H9 (cell line): ENCODE data around the gene CDC14A. TPM values are rescaled to one million over a fixed set of nuclear protein-coding genes. Genes with fewer than 3 reads are reported as not detected.

Experiments
- DNase-seq: peaks from one replicate; pipeline ENCODE4 v3.0.0-alpha.2; 2017
- H2AFZ ChIP-seq: one replicate; pipeline ENCODE4 v1.6.1; 2013; ENCODE audit warnings: mild to moderate bottlenecking, low read length, control low read depth, moderate library complexity
- H2AK5ac ChIP-seq: 2 replicates; pipeline ENCODE4 v1.6.1; 2013; ENCODE audit warnings: low read length, control low read depth, mixed read lengths; ENCODE audit not compliant: insufficient read length
- H2BK120ac ChIP-seq: one replicate; pipeline ENCODE4 v1.6.1; 2013; ENCODE audit warnings: low read depth, mild to moderate bottlenecking, low read length, control low read depth, inconsistent platforms; ENCODE audit not compliant: poor library complexity, severe bottlenecking
- H2BK12ac ChIP-seq: 2 replicates; pipeline ENCODE4 v1.6.1; 2013; ENCODE audit warnings: low read length, control low read depth, mixed read lengths, low read depth; ENCODE audit not compliant: insufficient read length
- H2BK15ac ChIP-seq: 2 replicates; pipeline ENCODE4 v1.6.1; 2013; ENCODE audit warnings: low read depth, low read length, control low read depth
- H2BK20ac ChIP-seq: one replicate; pipeline ENCODE4 v1.6.1; 2013; ENCODE audit warnings: low read depth, mild to moderate bottlenecking, low read length, control low read depth, inconsistent platforms; ENCODE audit not compliant: poor library complexity, severe bottlenecking
- H2BK5ac ChIP-seq: 2 replicates; pipeline ENCODE4 v1.6.1; 2013; ENCODE audit warnings: low read length, control low read depth, mixed read lengths; ENCODE audit not compliant: insufficient read length
- H3K14ac ChIP-seq: 2 replicates; pipeline ENCODE4 v1.6.1; 2013; ENCODE audit warnings: low read length, control low read depth; ENCODE audit not compliant: insufficient read depth
- H3K18ac ChIP-seq: 2 replicates; pipeline ENCODE4 v1.6.1; 2013; ENCODE audit warnings: low read depth, mild to moderate bottlenecking, mixed read lengths, low read length, control low read depth; ENCODE audit not compliant: insufficient read length
- H3K23ac ChIP-seq: 2 replicates; pipeline ENCODE4 v1.6.1; 2013; ENCODE audit warnings: low read length, control low read depth, mixed read lengths, low read depth; ENCODE audit not compliant: insufficient read length
- H3K23me2 ChIP-seq: 2 replicates; pipeline ENCODE4 v1.6.1; 2013; ENCODE audit warnings: low read depth, mild to moderate bottlenecking, mixed read lengths, low read length, control low read depth; ENCODE audit not compliant: insufficient read length, poor library complexity, severe bottlenecking
- H3K27ac ChIP-seq: 2 replicates; pipeline ENCODE4 v1.5.1; 2013; ENCODE audit warnings: low read length, control low read depth, mixed read lengths, low read depth; ENCODE audit not compliant: insufficient read length
- H3K27me3 ChIP-seq: 2 replicates; pipeline ENCODE4 v1.6.1; 2013; ENCODE audit warnings: low read length, control low read depth, inconsistent platforms; ENCODE audit not compliant: insufficient read depth
- H3K4ac ChIP-seq: 2 replicates; pipeline ENCODE4 v1.6.1; 2013; ENCODE audit warnings: low read depth, mild to moderate bottlenecking, control low read depth, inconsistent platforms, low read length, moderate library complexity
- H3K4me1 ChIP-seq: 2 replicates; pipeline ENCODE4 v1.6.1; 2013; ENCODE audit warnings: low read length, control low read depth, inconsistent platforms; ENCODE audit not compliant: insufficient read depth
- H3K4me2 ChIP-seq: 2 replicates; pipeline ENCODE4 v1.6.1; 2013; ENCODE audit warnings: low read length, control low read depth, mixed read lengths; ENCODE audit not compliant: insufficient read length, insufficient read depth
- H3K56ac ChIP-seq: 2 replicates; pipeline ENCODE4 v1.6.1; 2013; ENCODE audit warnings: low read depth, mild to moderate bottlenecking, mixed read lengths, low read length, control low read depth; ENCODE audit not compliant: insufficient read length
- H3K79me1 ChIP-seq: 2 replicates; pipeline ENCODE4 v1.6.1; 2013; ENCODE audit warnings: low read depth, mild to moderate bottlenecking, moderate library complexity, low read length, control low read depth, inconsistent platforms; ENCODE audit not compliant: insufficient read depth, poor library complexity, severe bottlenecking
- H3K79me2 ChIP-seq: 2 replicates; pipeline ENCODE4 v1.6.1; 2013; ENCODE audit warnings: low read length, control low read depth, inconsistent platforms; ENCODE audit not compliant: insufficient read depth
- H3K9ac ChIP-seq: 2 replicates; pipeline ENCODE4 v1.6.1; 2013; ENCODE audit warnings: low read length, control low read depth, mixed read lengths; ENCODE audit not compliant: insufficient read length; ENCODE audit errors: extremely low read depth
- H3K9me3 ChIP-seq: one replicate; pipeline ENCODE4 v1.6.1; 2013; ENCODE audit warnings: low read depth, low read length, inconsistent platforms; ENCODE audit not compliant: control insufficient read depth
- H3T11ph ChIP-seq: one replicate; pipeline ENCODE4 v1.6.1; 2013; ENCODE audit warnings: mild to moderate bottlenecking, low read length, control low read depth, inconsistent platforms
- H4K20me1 ChIP-seq: one replicate; pipeline ENCODE4 v1.6.1; 2013; ENCODE audit not compliant: control insufficient read depth, insufficient read length, insufficient read depth
- H4K5ac ChIP-seq: 2 replicates; pipeline ENCODE4 v1.6.1; 2013; ENCODE audit warnings: low read depth, mild to moderate bottlenecking, mixed read lengths, low read length, control low read depth; ENCODE audit not compliant: insufficient read length
- H4K8ac ChIP-seq: replicated peaks from 2 replicates; pipeline ENCODE4 v1.6.1; 2013; ENCODE audit warnings: low read length, control low read depth, mixed read lengths, low read depth; ENCODE audit not compliant: insufficient read length
- H4K91ac ChIP-seq: 2 replicates; pipeline ENCODE4 v1.6.1; 2013; ENCODE audit warnings: low read depth, mild to moderate bottlenecking, moderate library complexity, mixed read lengths, low read length, control low read depth; ENCODE audit not compliant: insufficient read length
- H3K27ac Mint-ChIP-seq, 3 experiments: 2 replicates in 2 of 3; 3 replicates in 1 of 3; pipeline ENCODE4 v1.8.0; 2020 to 2021; ENCODE audit warnings: mixed read lengths in 3 of 3, mild to moderate bottlenecking in 1 of 3, moderate library complexity in 1 of 3
- H3K27me3 Mint-ChIP-seq: 2 replicates; pipeline ENCODE4 v1.8.0; 2021; ENCODE audit warnings: low read depth, mild to moderate bottlenecking, moderate library complexity, mixed read lengths
- H3K36me3 Mint-ChIP-seq, 3 experiments: 2 replicates in 2 of 3; 3 replicates in 1 of 3; pipeline ENCODE4 v1.8.0; 2020 to 2021; ENCODE audit warnings: low read depth in 3 of 3, mixed read lengths in 3 of 3; ENCODE audit not compliant: insufficient read depth in 1 of 3
- H3K4me1 Mint-ChIP-seq, 2 experiments: 2 replicates each; pipeline ENCODE4 v1.8.0; 2020; ENCODE audit warnings: mixed read lengths in 2 of 2
- H3K4me3 Mint-ChIP-seq, 2 experiments: 2 replicates in 1 of 2; 3 replicates in 1 of 2; pipeline ENCODE4 v1.8.0; 2020 to 2021; ENCODE audit warnings: mild to moderate bottlenecking in 2 of 2, mixed read lengths in 2 of 2, moderate library complexity in 1 of 2
- H3K9me3 Mint-ChIP-seq, 2 experiments: 2 replicates in 1 of 2; 3 replicates in 1 of 2; pipeline ENCODE4 v1.8.0; 2020; ENCODE audit warnings: mild to moderate bottlenecking in 2 of 2, mixed read lengths in 2 of 2, moderate library complexity in 1 of 2
- total RNA-seq: library from RNA; stranded (reverse); gene quantifications from 2 replicates; pipeline ENCODE4 v1.2.1, GENCODE V29; 2021
- TF ChIP-seq, protein P1 (sequence below): fragments of 200-600 bp; sonication (generic); conservative IDR thresholded peaks from 3 replicates; pipeline ENCODE4 v1.8.0; 2021; ENCODE audit warnings: antibody characterized with exemption, mild to moderate bottlenecking

Gene CDC14A
- total RNA-seq, 1 experiment from 2014 or later: 8.9 TPM

- no peak overlapping the region for H3K4me3 Mint-ChIP-seq
- no peak for DNase-seq
- no peaks in the 10 kb centered on the region for H3K79me2 ChIP-seq
- H2AFZ ChIP-seq: no peak overlapping the region
- peaks cover 9 to 15% of the 10 kb centered on the region in 2 experiments; a peak in 4 of 5 replicates for H3K9me3 Mint-ChIP-seq
- H3K9ac ChIP-seq: no peak overlapping the region
- H3K4me1 Mint-ChIP-seq: peaks cover 10 to 11% of the 10 kb centered on the region in 2 experiments
- H3K36me3 Mint-ChIP-seq: peaks cover 0 to 17% (median 2%) of the 10 kb centered on the region in 3 experiments; a peak in 4 of 7 replicates
- no peak overlapping the region for H4K91ac ChIP-seq
- no peak overlapping the region for H3T11ph ChIP-seq
- no peak overlapping the region for H3K4ac ChIP-seq
- no peak overlapping the region for H3K27ac ChIP-seq
- no peaks in the 10 kb centered on the region for H4K20me1 ChIP-seq
- H4K5ac ChIP-seq: no peak overlapping the region
- no peaks in the 10 kb centered on the region for H3K9me3 ChIP-seq
- H3K56ac ChIP-seq: no peak overlapping the region
- TF ChIP-seq, protein P1, sequence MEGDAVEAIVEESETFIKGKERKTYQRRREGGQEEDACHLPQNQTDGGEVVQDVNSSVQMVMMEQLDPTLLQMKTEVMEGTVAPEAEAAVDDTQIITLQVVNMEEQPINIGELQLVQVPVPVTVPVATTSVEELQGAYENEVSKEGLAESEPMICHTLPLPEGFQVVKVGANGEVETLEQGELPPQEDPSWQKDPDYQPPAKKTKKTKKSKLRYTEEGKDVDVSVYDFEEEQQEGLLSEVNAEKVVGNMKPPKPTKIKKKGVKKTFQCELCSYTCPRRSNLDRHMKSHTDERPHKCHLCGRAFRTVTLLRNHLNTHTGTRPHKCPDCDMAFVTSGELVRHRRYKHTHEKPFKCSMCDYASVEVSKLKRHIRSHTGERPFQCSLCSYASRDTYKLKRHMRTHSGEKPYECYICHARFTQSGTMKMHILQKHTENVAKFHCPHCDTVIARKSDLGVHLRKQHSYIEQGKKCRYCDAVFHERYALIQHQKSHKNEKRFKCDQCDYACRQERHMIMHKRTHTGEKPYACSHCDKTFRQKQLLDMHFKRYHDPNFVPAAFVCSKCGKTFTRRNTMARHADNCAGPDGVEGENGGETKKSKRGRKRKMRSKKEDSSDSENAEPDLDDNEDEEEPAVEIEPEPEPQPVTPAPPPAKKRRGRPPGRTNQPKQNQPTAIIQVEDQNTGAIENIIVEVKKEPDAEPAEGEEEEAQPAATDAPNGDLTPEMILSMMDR: no peak
- H3K23ac ChIP-seq: no peak overlapping the region
- no peaks in the 10 kb centered on the region for H3K23me2 ChIP-seq
- no peak overlapping the region for H2BK12ac ChIP-seq
- H3K4me2 ChIP-seq: no peak overlapping the region
- no peak overlapping the region for H2BK5ac ChIP-seq
- no peak overlapping the region for H4K8ac ChIP-seq
- no peak overlapping the region for H3K14ac ChIP-seq
- H3K4me1 ChIP-seq: no peaks in the 10 kb centered on the region
- no peaks in the 10 kb centered on the region for H3K79me1 ChIP-seq
- no peaks in the 10 kb centered on the region for H3K27me3 ChIP-seq
- H2BK120ac ChIP-seq: no peak overlapping the region
- H3K27me3 Mint-ChIP-seq: no peaks in the 10 kb centered on the region; the same call in 1 of the 2 replicates
- no peak overlapping the region for H2BK20ac ChIP-seq
- H2BK15ac ChIP-seq: no peak overlapping the region
- no peak overlapping the region for H3K18ac ChIP-seq
- peak overlapping the region in 1 of 3 experiments; percentile 81; a peak in 1 of 7 replicates for H3K27ac Mint-ChIP-seq
- no peak overlapping the region for H2AK5ac ChIP-seq
Observed at GRCh38 chr1:100557606-100557953, 205.3 kb downstream of the CDC14A start.
